HEK293 (cell line): ENCODE data around the gene CLIP3.
A peak's percentile ranks its signal among the peaks of the same experiment; 100 is the strongest.

ENCODE experiments used
- CTCF ChIA-PET: fragments of 350-600 bp; formaldehyde crosslinking; extraction: SDS; loops from one replicate; lab custom pipeline; 2021; ENCODE audit warnings: antibody characterized with exemption; lab: Yijun Ruan, JAX
- POLR2A ChIA-PET: fragments of 300-600 bp; formaldehyde crosslinking; extraction: SDS; loops from one replicate; lab custom pipeline; 2020; ENCODE audit warnings: antibody characterized with exemption, inconsistent platforms; lab: Yijun Ruan, JAX
- H3K27ac ChIP-seq: fragments of 200-500 bp; sonication (Bioruptor generic); 2 replicates; pipeline ENCODE4 v1.5.1; 2014; ENCODE audit warnings: low read depth, low read length, control low read depth, inconsistent platforms; ENCODE audit errors: extremely low read depth
- H3K36me3 ChIP-seq, 2 experiments: fragments of 200-500 bp in 1 of 2; sonication (Bioruptor generic) in 1 of 2; 1 replicate in 1 of 2; 2 replicates in 1 of 2; pipeline ENCODE4 v1.5.1; 2014 to 2017; ENCODE audit warnings: inconsistent platforms in 2 of 2, low read length in 2 of 2; ENCODE audit not compliant: control insufficient read depth in 2 of 2, insufficient read depth in 1 of 2
- H3K4me1 ChIP-seq: fragments of 200-500 bp; sonication (Bioruptor generic); 2 replicates; pipeline ENCODE4 v1.5.1; 2014; ENCODE audit warnings: mild to moderate bottlenecking, low read length, inconsistent platforms; ENCODE audit not compliant: control insufficient read depth, insufficient read depth
- H3K4me3 ChIP-seq: 2 replicates; pipeline ENCODE4 v1.5.1; 2011; ENCODE audit warnings: low read depth, mild to moderate bottlenecking, control low read depth, low read length, moderate library complexity
- H3K9me3 ChIP-seq: fragments of 200-500 bp; sonication (Bioruptor generic); 2 replicates; pipeline ENCODE4 v1.5.1; 2014; ENCODE audit warnings: low read depth, low read length, inconsistent platforms; ENCODE audit not compliant: control insufficient read depth, insufficient read depth
- EGR2 ChIP-seq: fragments of 450-650 bp; formaldehyde crosslinking; IDR thresholded peaks from 2 replicates; pipeline ENCODE4 v1.5.1; 2016; ENCODE audit warnings: low read depth, missing biosample characterization, missing genetic modification characterization
- FEZF1 ChIP-seq: fragments of 450-650 bp; formaldehyde crosslinking; IDR thresholded peaks from 2 replicates; pipeline ENCODE4 v1.5.1; 2016; ENCODE audit warnings: missing biosample characterization, missing genetic modification characterization
- GLIS2 ChIP-seq: fragments of 450-650 bp; formaldehyde crosslinking; IDR thresholded peaks from 2 replicates; pipeline ENCODE4 v1.5.1; 2016; ENCODE audit warnings: missing biosample characterization, missing genetic modification characterization
- KLF1 ChIP-seq: fragments of 450-650 bp; formaldehyde crosslinking; IDR thresholded peaks from 2 replicates; pipeline ENCODE4 v1.5.1; 2016; ENCODE audit warnings: missing biosample characterization, missing genetic modification characterization
- OVOL3 ChIP-seq: fragments of 450-650 bp; formaldehyde crosslinking; IDR thresholded peaks from 2 replicates; pipeline ENCODE4 v1.5.1; 2016; ENCODE audit warnings: missing biosample characterization, missing genetic modification characterization
- SP2 ChIP-seq: fragments of 450-650 bp; formaldehyde crosslinking; IDR thresholded peaks from 2 replicates; pipeline ENCODE4 v1.5.1; 2016; ENCODE audit warnings: missing biosample characterization, missing genetic modification characterization
- TCF7L2 ChIP-seq: IDR thresholded peaks from 2 replicates; pipeline ENCODE4 v1.6.1; 2011; ENCODE audit warnings: low read depth, mild to moderate bottlenecking, inconsistent platforms, low read length, moderate library complexity, borderline replicate concordance
- WT1 ChIP-seq: fragments of 450-650 bp; formaldehyde crosslinking; IDR thresholded peaks from 2 replicates; pipeline ENCODE4 v1.5.1; 2016; ENCODE audit warnings: missing biosample characterization, missing genetic modification characterization
- ZBTB10 ChIP-seq: fragments of 450-650 bp; formaldehyde crosslinking; IDR thresholded peaks from 2 replicates; pipeline ENCODE4 v1.5.1; 2016; ENCODE audit warnings: missing biosample characterization, missing genetic modification characterization
- ZBTB17 ChIP-seq: fragments of 450-650 bp; formaldehyde crosslinking; IDR thresholded peaks from 2 replicates; pipeline ENCODE4 v1.5.1; 2016; ENCODE audit warnings: missing biosample characterization, missing genetic modification characterization
- ZBTB48 ChIP-seq: fragments of 450-650 bp; formaldehyde crosslinking; IDR thresholded peaks from 2 replicates; pipeline ENCODE4 v1.5.1; 2016; ENCODE audit warnings: missing biosample characterization, missing genetic modification characterization
- ZBTB8A ChIP-seq: fragments of 450-650 bp; formaldehyde crosslinking; IDR thresholded peaks from 2 replicates; pipeline ENCODE4 v1.5.1; 2016; ENCODE audit warnings: missing biosample characterization, missing genetic modification characterization
- ZFP69B ChIP-seq: fragments of 450-650 bp; formaldehyde crosslinking; IDR thresholded peaks from 2 replicates; pipeline ENCODE4 v1.5.1; 2016; ENCODE audit warnings: missing biosample characterization, missing genetic modification characterization
- ZNF146 ChIP-seq: fragments of 450-650 bp; formaldehyde crosslinking; IDR thresholded peaks from 2 replicates; pipeline ENCODE4 v1.5.1; 2016; ENCODE audit warnings: missing biosample characterization, missing genetic modification characterization
- ZNF404 ChIP-seq: fragments of 450-650 bp; formaldehyde crosslinking; IDR thresholded peaks from 2 replicates; pipeline ENCODE4 v1.5.1; 2017; ENCODE audit warnings: missing biosample characterization, missing genetic modification characterization
- ZNF530 ChIP-seq: fragments of 450-650 bp; formaldehyde crosslinking; IDR thresholded peaks from 2 replicates; pipeline ENCODE4 v1.5.1; 2016; ENCODE audit warnings: low read depth, missing biosample characterization, missing genetic modification characterization
- ZNF600 ChIP-seq: fragments of 450-650 bp; formaldehyde crosslinking; IDR thresholded peaks from 2 replicates; pipeline ENCODE4 v1.5.1; 2016; ENCODE audit warnings: missing biosample characterization, missing genetic modification characterization
- ZNF621 ChIP-seq: fragments of 450-650 bp; formaldehyde crosslinking; IDR thresholded peaks from 2 replicates; pipeline ENCODE4 v1.5.1; 2017; ENCODE audit warnings: missing biosample characterization, missing genetic modification characterization
- ZNF664 ChIP-seq: fragments of 450-650 bp; formaldehyde crosslinking; IDR thresholded peaks from 2 replicates; pipeline ENCODE4 v1.5.1; 2016; ENCODE audit warnings: missing biosample characterization, missing genetic modification characterization
- ZNF747 ChIP-seq: fragments of 450-650 bp; formaldehyde crosslinking; IDR thresholded peaks from 2 replicates; pipeline ENCODE4 v1.5.1; 2016; ENCODE audit warnings: missing biosample characterization, missing genetic modification characterization
- TF ChIP-seq, protein P1 (sequence below): fragments of 450-650 bp; formaldehyde crosslinking; IDR thresholded peaks from 2 replicates; pipeline ENCODE4 v1.5.1; 2016; ENCODE audit warnings: missing biosample characterization, missing genetic modification characterization
- TF ChIP-seq, protein P2 (sequence below): fragments of 450-650 bp; formaldehyde crosslinking; IDR thresholded peaks from 2 replicates; pipeline ENCODE4 v1.5.1; 2017; ENCODE audit warnings: missing biosample characterization, missing genetic modification characterization
- TF ChIP-seq, protein P3 (sequence below): fragments of 450-650 bp; formaldehyde crosslinking; IDR thresholded peaks from 2 replicates; pipeline ENCODE4 v1.5.1; 2016; ENCODE audit warnings: missing biosample characterization, missing genetic modification characterization
- TF ChIP-seq, protein P4 (sequence below): fragments of 450-650 bp; formaldehyde crosslinking; IDR thresholded peaks from 2 replicates; pipeline ENCODE4 v1.5.1; 2016; ENCODE audit warnings: missing biosample characterization, missing genetic modification characterization

CLIP3 gene

DNA sequence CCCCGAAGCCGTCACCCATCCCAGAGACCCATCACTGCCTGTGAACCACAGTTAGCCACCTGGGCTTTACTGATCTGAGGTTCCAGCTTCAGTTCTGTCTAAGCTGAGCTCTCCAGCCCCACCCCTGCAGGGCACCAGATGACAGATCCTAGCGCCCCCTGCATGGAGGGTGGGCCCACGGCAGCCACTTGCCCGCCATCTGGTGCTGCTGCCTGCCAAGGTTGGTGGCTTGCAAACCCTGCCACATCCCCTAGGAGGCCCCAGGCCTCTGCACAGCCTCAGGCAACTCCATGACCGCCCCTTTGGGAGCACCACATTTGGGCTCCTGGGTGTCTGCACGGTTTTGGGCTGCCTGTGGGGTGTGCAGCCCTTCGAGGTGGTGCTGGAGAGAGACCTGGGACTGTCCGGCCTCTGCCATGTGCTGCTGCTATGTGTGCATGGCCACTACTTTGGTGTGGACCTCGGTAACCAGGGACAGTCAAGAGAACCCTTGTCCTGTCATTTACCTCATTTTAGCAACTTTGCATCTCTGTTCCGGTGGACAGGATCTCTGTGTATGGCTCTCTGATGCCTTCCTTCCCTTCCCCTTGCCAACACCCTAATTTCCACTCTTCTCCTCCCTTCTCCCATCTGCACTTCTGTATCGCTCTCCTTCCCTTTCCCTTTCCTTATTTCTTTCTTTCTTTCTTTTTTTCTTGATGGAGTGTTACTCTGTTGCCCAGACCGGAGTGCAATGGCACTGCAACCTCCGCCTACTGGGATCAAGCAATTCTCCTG, 55.0 kb downstream of the CLIP3 start (continued):
- peak; percentile 45 for TF ChIP-seq ZBTB10 (tag by site-specific recombination)
- TF ChIP-seq FEZF1 (tag by site-specific recombination) = peak; percentile 32; the same call in 1 of the 2 replicates
- TF ChIP-seq, protein P1, sequence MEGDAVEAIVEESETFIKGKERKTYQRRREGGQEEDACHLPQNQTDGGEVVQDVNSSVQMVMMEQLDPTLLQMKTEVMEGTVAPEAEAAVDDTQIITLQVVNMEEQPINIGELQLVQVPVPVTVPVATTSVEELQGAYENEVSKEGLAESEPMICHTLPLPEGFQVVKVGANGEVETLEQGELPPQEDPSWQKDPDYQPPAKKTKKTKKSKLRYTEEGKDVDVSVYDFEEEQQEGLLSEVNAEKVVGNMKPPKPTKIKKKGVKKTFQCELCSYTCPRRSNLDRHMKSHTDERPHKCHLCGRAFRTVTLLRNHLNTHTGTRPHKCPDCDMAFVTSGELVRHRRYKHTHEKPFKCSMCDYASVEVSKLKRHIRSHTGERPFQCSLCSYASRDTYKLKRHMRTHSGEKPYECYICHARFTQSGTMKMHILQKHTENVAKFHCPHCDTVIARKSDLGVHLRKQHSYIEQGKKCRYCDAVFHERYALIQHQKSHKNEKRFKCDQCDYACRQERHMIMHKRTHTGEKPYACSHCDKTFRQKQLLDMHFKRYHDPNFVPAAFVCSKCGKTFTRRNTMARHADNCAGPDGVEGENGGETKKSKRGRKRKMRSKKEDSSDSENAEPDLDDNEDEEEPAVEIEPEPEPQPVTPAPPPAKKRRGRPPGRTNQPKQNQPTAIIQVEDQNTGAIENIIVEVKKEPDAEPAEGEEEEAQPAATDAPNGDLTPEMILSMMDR (tag by site-specific recombination) = peak; percentile 95
- TF ChIP-seq KLF1 (tag by site-specific recombination) = peak; percentile 37; the same call in 1 of the 2 replicates
- TF ChIP-seq, protein P2, sequence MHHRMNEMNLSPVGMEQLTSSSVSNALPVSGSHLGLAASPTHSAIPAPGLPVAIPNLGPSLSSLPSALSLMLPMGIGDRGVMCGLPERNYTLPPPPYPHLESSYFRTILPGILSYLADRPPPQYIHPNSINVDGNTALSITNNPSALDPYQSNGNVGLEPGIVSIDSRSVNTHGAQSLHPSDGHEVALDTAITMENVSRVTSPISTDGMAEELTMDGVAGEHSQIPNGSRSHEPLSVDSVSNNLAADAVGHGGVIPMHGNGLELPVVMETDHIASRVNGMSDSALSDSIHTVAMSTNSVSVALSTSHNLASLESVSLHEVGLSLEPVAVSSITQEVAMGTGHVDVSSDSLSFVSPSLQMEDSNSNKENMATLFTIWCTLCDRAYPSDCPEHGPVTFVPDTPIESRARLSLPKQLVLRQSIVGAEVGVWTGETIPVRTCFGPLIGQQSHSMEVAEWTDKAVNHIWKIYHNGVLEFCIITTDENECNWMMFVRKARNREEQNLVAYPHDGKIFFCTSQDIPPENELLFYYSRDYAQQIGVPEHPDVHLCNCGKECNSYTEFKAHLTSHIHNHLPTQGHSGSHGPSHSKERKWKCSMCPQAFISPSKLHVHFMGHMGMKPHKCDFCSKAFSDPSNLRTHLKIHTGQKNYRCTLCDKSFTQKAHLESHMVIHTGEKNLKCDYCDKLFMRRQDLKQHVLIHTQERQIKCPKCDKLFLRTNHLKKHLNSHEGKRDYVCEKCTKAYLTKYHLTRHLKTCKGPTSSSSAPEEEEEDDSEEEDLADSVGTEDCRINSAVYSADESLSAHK (tag by site-specific recombination) = no peak
- TF ChIP-seq ZNF621 = peak; percentile 71; the same call in 1 of the 2 replicates
- TF ChIP-seq ZFP69B (tag by site-specific recombination) = peak; percentile 90
- TF ChIP-seq EGR2 (tag by site-specific recombination) = no peak
- TF ChIP-seq, protein P3, sequence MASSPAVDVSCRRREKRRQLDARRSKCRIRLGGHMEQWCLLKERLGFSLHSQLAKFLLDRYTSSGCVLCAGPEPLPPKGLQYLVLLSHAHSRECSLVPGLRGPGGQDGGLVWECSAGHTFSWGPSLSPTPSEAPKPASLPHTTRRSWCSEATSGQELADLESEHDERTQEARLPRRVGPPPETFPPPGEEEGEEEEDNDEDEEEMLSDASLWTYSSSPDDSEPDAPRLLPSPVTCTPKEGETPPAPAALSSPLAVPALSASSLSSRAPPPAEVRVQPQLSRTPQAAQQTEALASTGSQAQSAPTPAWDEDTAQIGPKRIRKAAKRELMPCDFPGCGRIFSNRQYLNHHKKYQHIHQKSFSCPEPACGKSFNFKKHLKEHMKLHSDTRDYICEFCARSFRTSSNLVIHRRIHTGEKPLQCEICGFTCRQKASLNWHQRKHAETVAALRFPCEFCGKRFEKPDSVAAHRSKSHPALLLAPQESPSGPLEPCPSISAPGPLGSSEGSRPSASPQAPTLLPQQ = peak; percentile 95
- no peak for TF ChIP-seq ZNF404 (tag by site-specific recombination)

DNA sequence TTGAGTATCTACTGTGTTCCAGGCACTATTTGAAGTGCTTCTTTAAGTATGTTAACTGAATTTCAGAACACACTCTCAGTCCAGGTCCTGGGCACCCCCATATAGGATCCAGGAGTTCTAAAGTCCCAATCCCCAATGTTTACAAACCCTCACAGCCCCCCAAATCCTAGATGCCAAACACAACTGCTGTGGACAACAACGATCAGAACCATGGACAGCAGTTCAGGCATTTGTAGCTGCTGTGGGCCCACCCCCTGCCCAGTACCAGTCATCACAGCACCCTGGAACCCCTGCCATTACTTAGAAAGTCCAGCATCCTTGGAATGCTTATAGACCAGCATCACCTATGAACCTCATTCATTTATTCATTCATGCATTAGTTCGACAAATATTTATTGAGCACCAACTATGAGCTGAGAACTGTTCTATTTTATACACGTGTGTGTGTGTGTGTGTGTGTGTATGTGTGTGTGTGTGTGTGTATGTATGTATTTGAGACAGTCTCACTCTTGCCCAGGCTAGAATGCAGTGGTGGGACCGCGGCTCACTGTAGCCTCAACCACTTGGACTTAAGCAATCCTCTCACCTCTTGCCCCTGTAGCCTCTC, 57.0 kb downstream of the CLIP3 start:
- ChIA-PET POLR2A (interaction anchor here (0.5 to 2.1 kb wide), 6 partner anchors 38 to 810 kb away, joined by 3 to 6 read pairs (median 3); partner anchors contain the start of genes ALKBH6 and THAP8), CTCF (interaction anchor here (0.5 to 1.3 kb wide), 10 partner anchors 9 to 389 kb away, joined by 3 to 9 read pairs (median 4); no protein-coding TSS in a partner anchor)
- H3K36me3 ChIP-seq = no peaks in the 10 kb centered on the region; a peak in 1 of 3 replicates
- no peak overlapping the region for H3K4me3 ChIP-seq
- no peaks in the 10 kb centered on the region for H3K4me1 ChIP-seq
- H3K9me3 ChIP-seq = no peaks in the 10 kb centered on the region
- H3K27ac ChIP-seq = no peak overlapping the region
- TF ChIP-seq ZBTB17 (tag by site-specific recombination) (peak; percentile 75), TCF7L2 (no peak), ZNF747 (tag by site-specific recombination) (0 out of 2 replicates have a peak, but pooled peaks have one; percentile 65), ZNF664 (tag by site-specific recombination) (0 out of 2 replicates have a peak, but pooled peaks have one; percentile 56), ZNF146 (no peak), OVOL3 (tag by site-specific recombination) (no peak), ZNF621 (no peak), SP2 (tag by site-specific recombination) (no peak), ZNF600 (tag by site-specific recombination) (0 out of 2 replicates have a peak, but pooled peaks have one; percentile 34), ZNF530 (tag by site-specific recombination) (no peak), ZBTB8A (tag by site-specific recombination) (no peak), GLIS2 (tag by site-specific recombination) (peak; percentile 75), WT1 (tag by site-specific recombination) (no peak), ZBTB48 (no peak)
- TF ChIP-seq, protein P4, sequence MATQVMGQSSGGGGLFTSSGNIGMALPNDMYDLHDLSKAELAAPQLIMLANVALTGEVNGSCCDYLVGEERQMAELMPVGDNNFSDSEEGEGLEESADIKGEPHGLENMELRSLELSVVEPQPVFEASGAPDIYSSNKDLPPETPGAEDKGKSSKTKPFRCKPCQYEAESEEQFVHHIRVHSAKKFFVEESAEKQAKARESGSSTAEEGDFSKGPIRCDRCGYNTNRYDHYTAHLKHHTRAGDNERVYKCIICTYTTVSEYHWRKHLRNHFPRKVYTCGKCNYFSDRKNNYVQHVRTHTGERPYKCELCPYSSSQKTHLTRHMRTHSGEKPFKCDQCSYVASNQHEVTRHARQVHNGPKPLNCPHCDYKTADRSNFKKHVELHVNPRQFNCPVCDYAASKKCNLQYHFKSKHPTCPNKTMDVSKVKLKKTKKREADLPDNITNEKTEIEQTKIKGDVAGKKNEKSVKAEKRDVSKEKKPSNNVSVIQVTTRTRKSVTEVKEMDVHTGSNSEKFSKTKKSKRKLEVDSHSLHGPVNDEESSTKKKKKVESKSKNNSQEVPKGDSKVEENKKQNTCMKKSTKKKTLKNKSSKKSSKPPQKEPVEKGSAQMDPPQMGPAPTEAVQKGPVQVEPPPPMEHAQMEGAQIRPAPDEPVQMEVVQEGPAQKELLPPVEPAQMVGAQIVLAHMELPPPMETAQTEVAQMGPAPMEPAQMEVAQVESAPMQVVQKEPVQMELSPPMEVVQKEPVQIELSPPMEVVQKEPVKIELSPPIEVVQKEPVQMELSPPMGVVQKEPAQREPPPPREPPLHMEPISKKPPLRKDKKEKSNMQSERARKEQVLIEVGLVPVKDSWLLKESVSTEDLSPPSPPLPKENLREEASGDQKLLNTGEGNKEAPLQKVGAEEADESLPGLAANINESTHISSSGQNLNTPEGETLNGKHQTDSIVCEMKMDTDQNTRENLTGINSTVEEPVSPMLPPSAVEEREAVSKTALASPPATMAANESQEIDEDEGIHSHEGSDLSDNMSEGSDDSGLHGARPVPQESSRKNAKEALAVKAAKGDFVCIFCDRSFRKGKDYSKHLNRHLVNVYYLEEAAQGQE (tag by site-specific recombination) = peak; percentile 100
